G401.6 (cell line): ENCODE measurements around the gene ATL2.
"Not testable (repeated sequence)": the region's sequence is repeated elsewhere in the genome, so short reads cannot be mapped to it uniquely, and the experiment has no call there.

Experiments used
- FAIRE-seq: peaks from 2 replicates; lab custom pipeline; 2012; peaks lifted over from hg19 to GRCh38; lab: Jason Lieb, UNC

Gene ATL2

GRCh38 chr2:38387887-38388286 lies 10.8 kb upstream of the ATL2 start:
- FAIRE-seq, result no peak

- FAIRE-seq, result no peak
Measured at GRCh38 chr2:38386821-38387220, 9.7 kb upstream of the ATL2 start.

- no peak for FAIRE-seq
Measured at GRCh38 chr2:38386377-38386776, 9.3 kb upstream of the ATL2 start.

GRCh38 chr2:38384338-38384737 lies 7.3 kb upstream of the ATL2 start:
- FAIRE-seq, result no peak

GRCh38 chr2:38383741-38384140 lies 6.7 kb upstream of the ATL2 start:
- not testable (repeated sequence) for FAIRE-seq

GRCh38 chr2:38381381-38382143 lies 4.5 kb upstream of the ATL2 start:
- no peak for FAIRE-seq

GRCh38 chr2:38380397-38381130 lies 3.5 kb upstream of the ATL2 start:
- FAIRE-seq, result no peak

- no peak for FAIRE-seq
Measured at GRCh38 chr2:38376346-38377049, 575 bp downstream of the ATL2 start.

GRCh38 chr2:38375696-38376345 lies 1.3 kb downstream of the ATL2 start:
- FAIRE-seq, result no peak

GRCh38 chr2:38374984-38375383 lies 2.1 kb downstream of the ATL2 start:
- no peak for FAIRE-seq

- FAIRE-seq, result no peak
Measured at GRCh38 chr2:38371235-38371634, 5.8 kb downstream of the ATL2 start.

- no peak for FAIRE-seq
Measured at GRCh38 chr2:38370664-38371063, 6.4 kb downstream of the ATL2 start.

GRCh38 chr2:38362232-38362631 lies 14.8 kb downstream of the ATL2 start:
- no peak for FAIRE-seq

- no peak for FAIRE-seq
Measured at GRCh38 chr2:38360177-38360576, 16.9 kb downstream of the ATL2 start.

- no peak for FAIRE-seq
Measured at GRCh38 chr2:38353402-38353801, 23.7 kb downstream of the ATL2 start.

GRCh38 chr2:38352336-38352735 lies 24.7 kb downstream of the ATL2 start:
- FAIRE-seq, result no peak

- FAIRE-seq, result no peak
Measured at GRCh38 chr2:38345323-38346038, 31.6 kb downstream of the ATL2 start.

GRCh38 chr2:38344813-38345212 lies 32.3 kb downstream of the ATL2 start:
- no peak for FAIRE-seq

GRCh38 chr2:38343212-38343611 lies 33.9 kb downstream of the ATL2 start:
- no peak for FAIRE-seq

GRCh38 chr2:38336621-38337020 lies 40.5 kb downstream of the ATL2 start:
- no peak for FAIRE-seq

GRCh38 chr2:38330754-38331153 lies 46.3 kb downstream of the ATL2 start:
- FAIRE-seq, result no peak

GRCh38 chr2:38327580-38327979 lies 49.5 kb downstream of the ATL2 start:
- FAIRE-seq, result no peak
